OCI-LY3 (cell line): ENCODE results near the gene RERE.

ENCODE experiments used
- CTCF ChIP-seq: fragments of 200-600, 300-600 bp; sonication (generic); IDR thresholded peaks from 2 replicates; pipeline ENCODE4 v1.5.1; 2014; ENCODE audit warnings: antibody characterized with exemption, low read length, low read depth
- EZH2phosphoT487 ChIP-seq: fragments of 200-600 bp; shearing (Covaris generic); IDR thresholded peaks from 2 replicates; pipeline ENCODE4 v1.6.1; 2018; ENCODE audit warnings: antibody characterized with exemption, mixed run types, low read depth

GRCh38 chr1:8718850-8719361 is 98.5 kb downstream of the RERE start:
- TF ChIP-seq EZH2phosphoT487 (no peak), CTCF (peak; percentile 38)
